ENCODE results near the gene CD300LB. TPM values are rescaled to one million over a fixed set of nuclear protein-coding genes. Genes with fewer than 3 reads are reported as not detected.

The CD300LB gene
- total RNA-seq, 1 experiment from 2014 or later: not detected

DNA sequence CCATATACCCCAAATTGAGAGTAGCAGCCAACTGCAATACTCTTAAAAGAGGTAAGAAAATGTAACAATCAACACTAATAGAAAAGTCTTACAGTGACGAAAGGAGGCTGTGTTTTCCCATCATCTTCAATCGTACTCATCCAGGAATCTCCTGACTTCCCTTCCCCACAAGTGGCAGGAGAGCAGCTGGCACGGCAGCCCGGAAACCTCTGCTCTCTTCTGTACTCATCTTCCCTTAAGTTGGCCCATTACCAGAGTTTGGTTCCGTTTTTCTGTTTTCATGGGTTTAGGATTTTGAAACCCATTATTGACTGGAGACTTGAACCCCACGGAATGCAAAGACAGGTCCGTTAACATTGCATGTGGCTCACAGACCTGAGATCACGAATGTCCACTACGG lies 47.7 kb upstream of the CD300LB start:
- DNase-seq: no peak
- no peak overlapping the region for H2BK15ac ChIP-seq (ENCODE audit: low read depth, low read length)
- H2BK5ac ChIP-seq (ENCODE audit: insufficient read length, low read length): no peak overlapping the region
- no CpG with 5 or more reads among the region's 9 CpGs for WGBS (ENCODE audit: extremely low coverage, insufficient read length, low lambda C conversion rate)
- H4K8ac ChIP-seq (replicated peaks; ENCODE audit: insufficient read length, low read depth, low read length): no peak overlapping the region
- peaks cover 6 to 7% of the 10 kb centered on the region in 2 experiments for H3K4me1 Mint-ChIP-seq
- no peak overlapping the region for H3K4me3 Mint-ChIP-seq
- H4K20me1 ChIP-seq (ENCODE audit: control insufficient read depth, insufficient read depth, insufficient read length): no peaks in the 10 kb centered on the region
- H3K36me3 Mint-ChIP-seq (ENCODE audit: insufficient read depth in 1 of 3, low read depth in 3 of 3): no peaks in the 10 kb centered on the region
- H3K9ac ChIP-seq (ENCODE audit: extremely low read depth, insufficient read length, low read length): no peak overlapping the region
- H4K5ac ChIP-seq (ENCODE audit: insufficient read length, low read depth, low read length): no peak overlapping the region
- no peak overlapping the region for H3K4me2 ChIP-seq (ENCODE audit: insufficient read depth, insufficient read length, low read length)
- peaks cover 0 to 3% of the 10 kb centered on the region in 2 experiments; a peak in 2 of 5 replicates for H3K9me3 Mint-ChIP-seq
- H4K91ac ChIP-seq (ENCODE audit: insufficient read length, low read depth, low read length): no peak overlapping the region
- no peak overlapping the region for H2AFZ ChIP-seq (ENCODE audit: low read length)
- no peak overlapping the region for H3K14ac ChIP-seq (ENCODE audit: insufficient read depth, low read length)
- no peak overlapping the region for H3K27ac ChIP-seq (ENCODE audit: insufficient read length, low read depth, low read length)
- H3K4ac ChIP-seq (ENCODE audit: low read depth, low read length): no peak overlapping the region
- no peaks in the 10 kb centered on the region for H3K23me2 ChIP-seq (ENCODE audit: insufficient read length, low read depth, low read length, poor library complexity, severe bottlenecking)
- H3K4me1 ChIP-seq (ENCODE audit: insufficient read depth, low read length): peaks cover 4% of the 10 kb centered on the region; the same call in 1 of the 2 replicates
- H2BK20ac ChIP-seq (ENCODE audit: low read depth, low read length, poor library complexity, severe bottlenecking): no peak overlapping the region
- H3K23ac ChIP-seq (ENCODE audit: insufficient read length, low read depth, low read length): no peak overlapping the region
- no peak overlapping the region for H3K56ac ChIP-seq (ENCODE audit: insufficient read length, low read depth, low read length)
- no peak overlapping the region for H2AK5ac ChIP-seq (ENCODE audit: insufficient read length, low read length)
- H2BK12ac ChIP-seq (ENCODE audit: insufficient read length, low read depth, low read length): no peak overlapping the region
- no peaks in the 10 kb centered on the region for H3K79me2 ChIP-seq (ENCODE audit: insufficient read depth, low read length)
- no peak overlapping the region for H2BK120ac ChIP-seq (ENCODE audit: low read depth, low read length, poor library complexity, severe bottlenecking)
- no peak overlapping the region for H3K18ac ChIP-seq (ENCODE audit: insufficient read length, low read depth, low read length)
- no peaks in the 10 kb centered on the region for H3K27me3 ChIP-seq (ENCODE audit: insufficient read depth, low read length)
- H3K79me1 ChIP-seq (ENCODE audit: insufficient read depth, low read depth, low read length, poor library complexity, severe bottlenecking): no peaks in the 10 kb centered on the region
- TF ChIP-seq, protein P1, sequence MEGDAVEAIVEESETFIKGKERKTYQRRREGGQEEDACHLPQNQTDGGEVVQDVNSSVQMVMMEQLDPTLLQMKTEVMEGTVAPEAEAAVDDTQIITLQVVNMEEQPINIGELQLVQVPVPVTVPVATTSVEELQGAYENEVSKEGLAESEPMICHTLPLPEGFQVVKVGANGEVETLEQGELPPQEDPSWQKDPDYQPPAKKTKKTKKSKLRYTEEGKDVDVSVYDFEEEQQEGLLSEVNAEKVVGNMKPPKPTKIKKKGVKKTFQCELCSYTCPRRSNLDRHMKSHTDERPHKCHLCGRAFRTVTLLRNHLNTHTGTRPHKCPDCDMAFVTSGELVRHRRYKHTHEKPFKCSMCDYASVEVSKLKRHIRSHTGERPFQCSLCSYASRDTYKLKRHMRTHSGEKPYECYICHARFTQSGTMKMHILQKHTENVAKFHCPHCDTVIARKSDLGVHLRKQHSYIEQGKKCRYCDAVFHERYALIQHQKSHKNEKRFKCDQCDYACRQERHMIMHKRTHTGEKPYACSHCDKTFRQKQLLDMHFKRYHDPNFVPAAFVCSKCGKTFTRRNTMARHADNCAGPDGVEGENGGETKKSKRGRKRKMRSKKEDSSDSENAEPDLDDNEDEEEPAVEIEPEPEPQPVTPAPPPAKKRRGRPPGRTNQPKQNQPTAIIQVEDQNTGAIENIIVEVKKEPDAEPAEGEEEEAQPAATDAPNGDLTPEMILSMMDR (conservative IDR thresholded peaks at IDR 0.05): no peak
- H3K27me3 Mint-ChIP-seq (ENCODE audit: low read depth): peaks cover 31% of the 10 kb centered on the region
- H3T11ph ChIP-seq (ENCODE audit: low read length): no peak overlapping the region
- H3K27ac Mint-ChIP-seq: no peak overlapping the region; a peak in 1 of 7 replicates
- no peaks in the 10 kb centered on the region for H3K9me3 ChIP-seq (ENCODE audit: control insufficient read depth, low read depth, low read length)
